SK-N-SH (cell line): Measurements from ENCODE around the gene STARD13. TPM values are rescaled to one million over a fixed set of nuclear protein-coding genes. Genes with fewer than 3 reads are reported as not detected.

ENCODE experiments used
- CTCF ChIA-PET: fragments of 300-600, 350-600 bp; formaldehyde crosslinking; extraction: SDS; loops from one replicate; lab custom pipeline; 2021; lab: Yijun Ruan, JAX
- POLR2A ChIA-PET: fragments of 350-600 bp; sonication (Branson Sonifier 250); formaldehyde crosslinking; extraction: SDS; loops from one replicate; lab custom pipeline; 2020; ENCODE audit warnings: antibody characterized with exemption, inconsistent platforms; lab: Yijun Ruan, JAX
- DNase-seq: peaks from one replicate; pipeline ENCODE4 v3.0.0; 2012
- H2AFZ ChIP-seq: fragments of 200-600 bp; sonication (generic); 2 replicates; pipeline ENCODE4 v1.8.1; 2016; ENCODE audit warnings: antibody characterized with exemption, mild to moderate bottlenecking, low read depth
- H3F3A ChIP-seq: fragments of 200-600 bp; sonication (generic); replicated peaks from 2 replicates; pipeline ENCODE3; 2016; ENCODE audit warnings: antibody characterized with exemption, mild to moderate bottlenecking; ENCODE audit not compliant: insufficient read depth
- H3K27ac ChIP-seq, 2 experiments: fragments of 200-500 bp in 1 of 2; fragments of 200-600 bp in 1 of 2; sonication (Bioruptor generic) in 1 of 2; sonication (generic), shearing (Covaris generic) in 1 of 2; 2 replicates each; pipeline versions ENCODE4 v1.5.1 to v1.6.1; 2014 to 2016; ENCODE audit warnings: low read depth in 2 of 2, inconsistent platforms in 1 of 2, low read length in 1 of 2, mild to moderate bottlenecking in 1 of 2, mixed read lengths in 1 of 2
- H3K27me3 ChIP-seq: fragments of 200-600 bp; sonication (generic), shearing (Covaris generic); 2 replicates; pipeline ENCODE4 v1.6.1; 2016; ENCODE audit warnings: mixed run types; ENCODE audit not compliant: insufficient read depth
- H3K36me3 ChIP-seq, 2 experiments: fragments of 200-500 bp in 1 of 2; fragments of 200-600 bp in 1 of 2; sonication (Bioruptor generic) in 1 of 2; sonication (generic) in 1 of 2; replicated peaks in 1 of 2; 2 replicates each; pipeline versions ENCODE3 to v1.5.1; 2014 to 2016; ENCODE audit warnings: low read length in 1 of 2, mild to moderate bottlenecking in 1 of 2; ENCODE audit not compliant: insufficient read depth in 2 of 2, control insufficient read depth in 1 of 2
- H3K4me1 ChIP-seq, 2 experiments: fragments of 200-500 bp in 1 of 2; fragments of 200-600 bp in 1 of 2; sonication (Bioruptor generic) in 1 of 2; sonication (generic), shearing (Covaris generic) in 1 of 2; 2 replicates each; pipeline versions ENCODE4 v1.5.1 to v1.6.1; 2014 to 2016; ENCODE audit warnings: low read depth in 1 of 2, low read length in 1 of 2, mixed run types in 1 of 2; ENCODE audit not compliant: insufficient read depth in 2 of 2, control insufficient read depth in 1 of 2
- H3K4me2 ChIP-seq: fragments of 200-600 bp; sonication (generic), shearing (Covaris generic); 2 replicates; pipeline ENCODE4 v1.6.1; 2017; ENCODE audit warnings: mixed run types
- H3K4me3 ChIP-seq, 2 experiments: fragments of 200-500 bp in 1 of 2; fragments of 200-600 bp in 1 of 2; sonication (Bioruptor generic) in 1 of 2; sonication (generic), shearing (Covaris generic) in 1 of 2; 2 replicates each; pipeline versions ENCODE4 v1.5.1 to v1.8.1; 2014 to 2016; ENCODE audit warnings: low read depth in 2 of 2, inconsistent platforms in 1 of 2, low read length in 1 of 2, mild to moderate bottlenecking in 1 of 2, mixed read lengths in 1 of 2, moderate library complexity in 1 of 2
- H3K79me2 ChIP-seq: fragments of 200-600 bp; sonication (generic); 2 replicates; pipeline ENCODE4 v1.8.1; 2017; ENCODE audit warnings: mild to moderate bottlenecking; ENCODE audit not compliant: insufficient read depth
- H3K9ac ChIP-seq: fragments of 200-600 bp; sonication (generic); 2 replicates; pipeline ENCODE4 v1.6.1; 2017; ENCODE audit warnings: mixed run types
- H3K9me2 ChIP-seq: fragments of 200-600 bp; sonication (generic); 2 replicates; pipeline ENCODE4 v1.6.1; 2017; ENCODE audit warnings: mixed run types
- H3K9me3 ChIP-seq: fragments of 200-600 bp; sonication (generic); 2 replicates; pipeline ENCODE4 v1.6.1; 2017; ENCODE audit warnings: mixed run types, mild to moderate bottlenecking, moderate library complexity
- H4K20me1 ChIP-seq: fragments of 200-600 bp; sonication (generic); 2 replicates; pipeline ENCODE4 v1.6.1; 2017; ENCODE audit warnings: mild to moderate bottlenecking, mixed run types; ENCODE audit not compliant: insufficient read depth
- CHD2 ChIP-seq: fragments of 150-350 bp; IDR thresholded peaks from 2 replicates; pipeline ENCODE4 v1.6.1; 2018; ENCODE audit warnings: low read length; ENCODE audit not compliant: partially characterized antibody
- EP300 ChIP-seq, 2 experiments: IDR thresholded peaks; 2 replicates each; pipeline versions ENCODE4 v1.4.0 to v1.6.1; 2012; ENCODE audit warnings: borderline replicate concordance in 1 of 2, low read depth in 1 of 2, low read length in 1 of 2
- EZH2phosphoT487 ChIP-seq: fragments of 200-600 bp; sonication (generic); IDR thresholded peaks from 2 replicates; pipeline ENCODE4 v1.6.1; 2017; ENCODE audit warnings: low read depth, mixed run types, mild to moderate bottlenecking, antibody characterized with exemption, moderate library complexity, borderline replicate concordance
- FOXJ3 ChIP-seq: sonication (generic); formaldehyde crosslinking; IDR thresholded peaks from 2 replicates; pipeline ENCODE4 v1.5.1; 2020; ENCODE audit warnings: mild to moderate bottlenecking, missing genetic modification reagents
- FOXM1 ChIP-seq: IDR thresholded peaks from 2 replicates; pipeline ENCODE4 v1.4.0; 2012; ENCODE audit warnings: low read depth, mild to moderate bottlenecking
- NFIC ChIP-seq: IDR thresholded peaks from 2 replicates; pipeline ENCODE4 v1.4.0; 2012; ENCODE audit warnings: borderline replicate concordance
- NRF1 ChIP-seq: IDR thresholded peaks from 2 replicates; pipeline ENCODE4 v1.6.1; 2012; ENCODE audit warnings: low read depth, mild to moderate bottlenecking, low read length
- POLR2AphosphoS5 ChIP-seq: IDR thresholded peaks from 2 replicates; pipeline ENCODE4 v1.6.1; 2012; ENCODE audit warnings: low read depth, low read length
- RAD21 ChIP-seq: IDR thresholded peaks from 2 replicates; pipeline ENCODE4 v1.6.1; 2012; ENCODE audit warnings: mild to moderate bottlenecking, low read length
- RCOR1 ChIP-seq: fragments of 150-350 bp; IDR thresholded peaks from 2 replicates; pipeline ENCODE4 v1.6.1; 2017; ENCODE audit warnings: antibody characterized with exemption, low read length
- RXRA ChIP-seq: IDR thresholded peaks from 2 replicates; pipeline ENCODE4 v1.4.0; 2012; ENCODE audit warnings: low read depth, mild to moderate bottlenecking, borderline replicate concordance
- TAF1 ChIP-seq: IDR thresholded peaks from 2 replicates; pipeline ENCODE4 v1.6.1; 2012; ENCODE audit warnings: low read depth, mild to moderate bottlenecking, low read length, moderate library complexity, borderline replicate concordance
- TCF12 ChIP-seq: IDR thresholded peaks from 2 replicates; pipeline ENCODE4 v1.4.0; 2012
- YY1 ChIP-seq: IDR thresholded peaks from 2 replicates; pipeline ENCODE4 v1.4.0; 2012; ENCODE audit warnings: low read depth, mild to moderate bottlenecking
- WGBS: methylation state at CpG from one replicate; pipeline ENCODE4 v1.1.6; 2017; ENCODE audit warnings: low lambda C conversion rate; 5-methylcytosine and 5-hydroxymethylcytosine counted together
- polyA plus RNA-seq, 3 experiments: library from polyadenylated mRNA; depleted of rRNA; stranded (reverse); fragments of >200 nt; gene quantifications; 2 replicates each; pipeline ENCODE4 v1.2.3, GENCODE V29; 2012
- TF ChIP-seq, protein P1 (sequence below): fragments of 150-350 bp; IDR thresholded peaks from 2 replicates; pipeline ENCODE4 v1.6.1; 2016; ENCODE audit warnings: mild to moderate bottlenecking, low read depth, low read length
- TF ChIP-seq, protein P2 (sequence below): fragments of 150-350 bp; IDR thresholded peaks from 2 replicates; pipeline ENCODE4 v1.6.1; 2017; ENCODE audit warnings: antibody characterized with exemption, low read length, low read depth, borderline replicate concordance
- TF ChIP-seq, protein P3 (sequence below): IDR thresholded peaks from 2 replicates; pipeline ENCODE4 v1.4.0; 2012; ENCODE audit warnings: low read depth, borderline replicate concordance
- TF ChIP-seq, protein P4 (sequence below): IDR thresholded peaks from 2 replicates; pipeline ENCODE4; 2012

Gene STARD13
- polyA plus RNA-seq, 1 of the 3 experiments (the other 2 are of a cell fraction), result 5.7 TPM

DNA sequence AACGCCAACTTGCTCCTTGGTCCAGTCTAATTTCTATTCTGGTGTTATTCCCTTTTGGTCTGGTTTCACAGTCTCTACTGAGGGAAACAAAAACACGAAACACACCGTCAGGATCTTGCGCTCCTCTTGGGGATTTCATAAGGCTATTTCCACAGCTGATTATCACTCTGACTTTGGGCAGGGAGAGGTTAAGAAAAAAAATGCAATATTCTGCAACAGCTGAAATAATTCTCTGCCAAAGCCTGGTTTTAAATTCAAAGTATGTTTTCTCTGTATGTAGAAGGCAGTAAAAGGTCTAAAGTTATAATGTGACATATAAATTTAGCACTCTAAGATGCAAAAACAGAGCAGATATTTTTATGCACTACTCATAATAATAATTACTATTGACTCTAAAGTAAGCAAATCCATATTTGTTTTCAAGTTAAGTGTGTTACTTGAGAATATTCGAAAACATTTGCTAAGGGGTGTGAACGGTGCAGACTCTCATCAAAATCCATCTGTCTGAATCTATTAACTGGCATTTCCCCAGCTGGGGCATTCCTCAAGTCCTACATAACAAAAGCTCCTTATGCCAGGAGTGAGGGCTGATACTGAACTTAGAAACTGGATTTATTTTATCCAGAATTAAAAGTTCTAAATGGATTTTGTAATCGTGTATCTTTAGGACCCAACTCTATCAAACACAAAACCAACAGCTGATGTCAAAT is 38.4 kb upstream of the STARD13 start:
- Histone ChIP-seq H3K9ac (no peak overlapping the region), H3K4me3 (no peak overlapping the region), H4K20me1 (no peaks in the 10 kb centered on the region), H3K36me3 (no peaks in the 10 kb centered on the region), H3K9me2 (no peaks in the 10 kb centered on the region), H3K27ac (no peak overlapping the region), H3K4me2 (no peak overlapping the region), H3K4me1 (peaks cover 0 to 6% of the 10 kb centered on the region in 2 experiments; a peak in 3 of 4 replicates), H3F3A (peaks cover 6% of the 10 kb centered on the region), H2AFZ (no peak overlapping the region), H3K9me3 (no peaks in the 10 kb centered on the region), H3K79me2 (no peaks in the 10 kb centered on the region), H3K27me3 (no peaks in the 10 kb centered on the region)
- WGBS, result 87% methylated on average over 7 of the region's 7 CpGs
- DNase-seq, result no peak
- CTCF ChIA-PET, result no interaction called here
- TF ChIP-seq TAF1, result no peak
- TF ChIP-seq NRF1, result no peak
- TF ChIP-seq POLR2AphosphoS5, result no peak
- no peak for TF ChIP-seq TCF12
- TF ChIP-seq, protein P1, sequence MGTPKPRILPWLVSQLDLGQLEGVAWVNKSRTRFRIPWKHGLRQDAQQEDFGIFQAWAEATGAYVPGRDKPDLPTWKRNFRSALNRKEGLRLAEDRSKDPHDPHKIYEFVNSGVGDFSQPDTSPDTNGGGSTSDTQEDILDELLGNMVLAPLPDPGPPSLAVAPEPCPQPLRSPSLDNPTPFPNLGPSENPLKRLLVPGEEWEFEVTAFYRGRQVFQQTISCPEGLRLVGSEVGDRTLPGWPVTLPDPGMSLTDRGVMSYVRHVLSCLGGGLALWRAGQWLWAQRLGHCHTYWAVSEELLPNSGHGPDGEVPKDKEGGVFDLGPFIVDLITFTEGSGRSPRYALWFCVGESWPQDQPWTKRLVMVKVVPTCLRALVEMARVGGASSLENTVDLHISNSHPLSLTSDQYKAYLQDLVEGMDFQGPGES, result no peak
- TF ChIP-seq CHD2, result no peak
- TF ChIP-seq RAD21, result no peak
- TF ChIP-seq, protein P2, sequence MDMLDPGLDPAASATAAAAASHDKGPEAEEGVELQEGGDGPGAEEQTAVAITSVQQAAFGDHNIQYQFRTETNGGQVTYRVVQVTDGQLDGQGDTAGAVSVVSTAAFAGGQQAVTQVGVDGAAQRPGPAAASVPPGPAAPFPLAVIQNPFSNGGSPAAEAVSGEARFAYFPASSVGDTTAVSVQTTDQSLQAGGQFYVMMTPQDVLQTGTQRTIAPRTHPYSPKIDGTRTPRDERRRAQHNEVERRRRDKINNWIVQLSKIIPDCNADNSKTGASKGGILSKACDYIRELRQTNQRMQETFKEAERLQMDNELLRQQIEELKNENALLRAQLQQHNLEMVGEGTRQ, result no peak
- TF ChIP-seq RXRA, result no peak
- no peak for TF ChIP-seq NFIC
- no peak for TF ChIP-seq EP300 (IDR thresholded peaks at IDR 0.05; ENCODE audit: borderline replicate concordance in 1 of 2, low read depth in 1 of 2, low read length in 1 of 2)
- TF ChIP-seq, protein P3, sequence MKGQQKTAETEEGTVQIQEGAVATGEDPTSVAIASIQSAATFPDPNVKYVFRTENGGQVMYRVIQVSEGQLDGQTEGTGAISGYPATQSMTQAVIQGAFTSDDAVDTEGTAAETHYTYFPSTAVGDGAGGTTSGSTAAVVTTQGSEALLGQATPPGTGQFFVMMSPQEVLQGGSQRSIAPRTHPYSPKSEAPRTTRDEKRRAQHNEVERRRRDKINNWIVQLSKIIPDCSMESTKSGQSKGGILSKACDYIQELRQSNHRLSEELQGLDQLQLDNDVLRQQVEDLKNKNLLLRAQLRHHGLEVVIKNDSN, result no peak
- POLR2A ChIA-PET, result no interaction called here

DNA sequence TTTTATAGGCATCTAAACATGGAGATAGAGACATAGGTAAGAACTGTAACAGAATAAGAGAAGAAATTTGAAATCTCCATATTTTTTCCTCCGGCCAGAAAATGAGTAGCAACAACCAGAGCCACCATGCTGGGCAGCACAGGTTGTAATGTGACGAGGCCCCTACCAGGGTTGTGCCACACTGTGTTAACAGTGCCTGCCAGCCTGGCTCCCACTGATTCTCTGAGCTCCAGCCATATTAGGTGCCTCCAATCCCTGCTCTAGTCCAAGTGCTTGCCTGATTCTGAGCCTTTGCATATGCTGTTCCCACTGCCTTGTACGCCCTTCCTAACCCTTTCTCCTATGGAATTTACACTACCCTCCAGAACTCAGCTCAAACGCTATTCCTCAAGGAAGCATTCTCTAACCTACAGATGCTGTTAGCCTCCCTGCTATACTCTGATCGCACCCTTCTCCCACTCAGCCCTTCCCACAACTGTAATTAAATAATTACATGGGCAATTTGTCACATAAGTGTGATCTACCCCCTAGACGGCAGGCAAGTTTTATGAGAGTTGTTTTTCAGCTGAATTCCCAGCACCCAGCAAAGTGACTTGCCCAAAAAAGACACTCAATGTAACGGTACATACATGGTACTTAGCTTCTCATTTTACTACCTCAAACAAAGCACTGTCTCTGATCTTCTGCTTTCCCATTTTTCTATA is 37.6 kb upstream of the STARD13 start:
- H3K4me1 ChIP-seq, result no peaks in the 10 kb centered on the region; a peak in 2 of 4 replicates
- H3K27me3 ChIP-seq, result no peaks in the 10 kb centered on the region
- no peak overlapping the region for H3K27ac ChIP-seq
- no peak overlapping the region for H3K9ac ChIP-seq
- peaks cover 6% of the 10 kb centered on the region for H3F3A ChIP-seq
- no peaks in the 10 kb centered on the region for H3K9me2 ChIP-seq
- no peaks in the 10 kb centered on the region for H3K36me3 ChIP-seq
- no peaks in the 10 kb centered on the region for H4K20me1 ChIP-seq
- no peaks in the 10 kb centered on the region for H3K79me2 ChIP-seq
- H3K9me3 ChIP-seq, result no peaks in the 10 kb centered on the region
- DNase-seq, result no peak
- POLR2A ChIA-PET, result no interaction called here
- H3K4me3 ChIP-seq, result no peak overlapping the region
- CTCF ChIA-PET, result no interaction called here
- no peak overlapping the region for H2AFZ ChIP-seq
- H3K4me2 ChIP-seq, result no peak overlapping the region
- 88% methylated on average over 7 of the region's 7 CpGs for WGBS
- no peak for TF ChIP-seq EZH2phosphoT487
- TF ChIP-seq, protein P2, result no peak
- no peak for TF ChIP-seq RXRA
- no peak for TF ChIP-seq NRF1
- TF ChIP-seq, protein P3, result no peak
- TF ChIP-seq FOXJ3 (CRISPR knock-in tag), result no peak
- TF ChIP-seq, protein P4, sequence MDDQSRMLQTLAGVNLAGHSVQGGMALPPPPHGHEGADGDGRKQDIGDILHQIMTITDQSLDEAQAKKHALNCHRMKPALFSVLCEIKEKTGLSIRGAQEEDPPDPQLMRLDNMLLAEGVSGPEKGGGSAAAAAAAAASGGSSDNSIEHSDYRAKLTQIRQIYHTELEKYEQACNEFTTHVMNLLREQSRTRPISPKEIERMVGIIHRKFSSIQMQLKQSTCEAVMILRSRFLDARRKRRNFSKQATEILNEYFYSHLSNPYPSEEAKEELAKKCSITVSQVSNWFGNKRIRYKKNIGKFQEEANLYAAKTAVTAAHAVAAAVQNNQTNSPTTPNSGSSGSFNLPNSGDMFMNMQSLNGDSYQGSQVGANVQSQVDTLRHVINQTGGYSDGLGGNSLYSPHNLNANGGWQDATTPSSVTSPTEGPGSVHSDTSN, result no peak
- no peak for TF ChIP-seq YY1
- no peak for TF ChIP-seq RCOR1
- no peak for TF ChIP-seq FOXM1
- no peak for TF ChIP-seq RAD21
